ENCODE measurements around the gene HOXB6. TPM values are rescaled to one million over a fixed set of nuclear protein-coding genes. Genes with fewer than 3 reads are reported as not detected.

Gene HOXB6
- total RNA-seq, 1 donor from 2014 or later, result not detected

- no peaks in the 10 kb centered on the region for H3K36me3 ChIP-seq (ENCODE audit: control insufficient read depth in 3 of 3, insufficient read depth in 3 of 3, low read length in 3 of 3)
- H3K9me3 ChIP-seq (ENCODE audit: control insufficient read depth in 3 of 3, low read length in 3 of 3), result no peaks in the 10 kb centered on the region
- no peak overlapping the region for H3K4me3 ChIP-seq (ENCODE audit: low read length in 3 of 3)
- H3K9ac ChIP-seq (ENCODE audit: low read depth in 1 of 3, low read length in 3 of 3), result no peak overlapping the region
- peaks cover 12 to 27% (median 24%) of the 10 kb centered on the region in 3 donors for H3K4me1 ChIP-seq (ENCODE audit: control insufficient read depth in 3 of 3, insufficient read depth in 3 of 3, low read length in 3 of 3)
- H3K27me3 ChIP-seq (ENCODE audit: control insufficient read depth in 3 of 3, insufficient read depth in 3 of 3, low read length in 3 of 3), result peaks cover 93 to 96% (median 93%) of the 10 kb centered on the region in 3 donors
- no peak overlapping the region for H3K27ac ChIP-seq (ENCODE audit: low read depth, low read length)
Measured at GRCh38 chr17:48621410-48622392, 16.9 kb upstream of the HOXB6 start.

GRCh38 chr17:48620461-48621139, 15.8 kb upstream of the HOXB6 start:
- Histone ChIP-seq H3K4me1 (ENCODE audit: control insufficient read depth in 3 of 3, insufficient read depth in 3 of 3, low read length in 3 of 3) (peaks cover 7 to 21% (median 17%) of the 10 kb centered on the region in 3 donors), H3K4me3 (ENCODE audit: low read length in 3 of 3) (no peak overlapping the region), H3K36me3 (ENCODE audit: control insufficient read depth in 3 of 3, insufficient read depth in 3 of 3, low read length in 3 of 3) (no peaks in the 10 kb centered on the region), H3K9ac (ENCODE audit: low read depth in 1 of 3, low read length in 3 of 3) (no peak overlapping the region), H3K27me3 (ENCODE audit: control insufficient read depth in 3 of 3, insufficient read depth in 3 of 3, low read length in 3 of 3) (peaks cover 94 to 97% (median 95%) of the 10 kb centered on the region in 3 donors), H3K9me3 (ENCODE audit: control insufficient read depth in 3 of 3, low read length in 3 of 3) (no peaks in the 10 kb centered on the region), H3K27ac (ENCODE audit: low read depth, low read length) (no peak overlapping the region)

GRCh38 chr17:48619826-48620449, 15.2 kb upstream of the HOXB6 start:
- Histone ChIP-seq H3K27me3 (ENCODE audit: control insufficient read depth in 3 of 3, insufficient read depth in 3 of 3, low read length in 3 of 3) (peaks cover 94 to 97% (median 95%) of the 10 kb centered on the region in 3 donors), H3K4me1 (ENCODE audit: control insufficient read depth in 3 of 3, insufficient read depth in 3 of 3, low read length in 3 of 3) (peaks cover 2 to 15% (median 11%) of the 10 kb centered on the region in 3 donors), H3K9ac (ENCODE audit: low read depth in 1 of 3, low read length in 3 of 3) (no peak overlapping the region), H3K27ac (ENCODE audit: low read depth, low read length) (no peak overlapping the region), H3K9me3 (ENCODE audit: control insufficient read depth in 3 of 3, low read length in 3 of 3) (no peaks in the 10 kb centered on the region), H3K36me3 (ENCODE audit: control insufficient read depth in 3 of 3, insufficient read depth in 3 of 3, low read length in 3 of 3) (no peaks in the 10 kb centered on the region), H3K4me3 (ENCODE audit: low read length in 3 of 3) (no peak overlapping the region)

DNA sequence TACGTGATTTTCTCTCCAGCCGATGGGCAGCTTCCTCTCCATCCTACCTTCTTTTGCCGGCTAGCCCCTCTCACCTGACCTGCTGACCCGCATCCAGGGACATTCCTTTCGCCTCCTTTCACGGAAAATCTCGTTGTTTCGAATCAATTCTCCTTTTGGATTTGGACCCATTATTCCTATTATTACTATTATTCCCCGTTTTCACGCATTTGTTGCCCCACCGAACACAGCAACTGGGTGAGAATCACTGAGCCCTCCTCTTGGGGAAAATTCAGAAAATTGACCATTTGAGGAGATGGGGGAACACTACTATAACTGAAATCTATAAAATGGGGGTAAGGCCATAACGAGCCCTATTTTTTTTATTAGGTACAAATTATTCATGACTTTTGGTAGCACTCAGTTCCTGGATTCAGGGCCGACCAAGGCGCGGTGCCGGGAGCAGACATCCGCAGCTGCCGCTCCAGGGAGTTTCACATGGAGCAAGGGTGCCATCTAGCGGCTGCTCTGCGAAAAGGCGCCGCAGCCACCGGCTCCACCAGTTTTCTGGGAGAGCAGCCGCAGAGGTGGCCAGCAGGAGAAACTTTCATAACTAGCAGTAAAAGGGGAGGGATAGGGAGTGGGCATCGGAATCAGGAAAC, 13.6 kb upstream of the HOXB6 start:
- Histone ChIP-seq H3K36me3 (ENCODE audit: control insufficient read depth in 3 of 3, insufficient read depth in 3 of 3, low read length in 3 of 3) (no peaks in the 10 kb centered on the region), H3K4me1 (ENCODE audit: control insufficient read depth in 3 of 3, insufficient read depth in 3 of 3, low read length in 3 of 3) (peaks cover 0 to 19% (median 12%) of the 10 kb centered on the region in 3 donors), H3K9me3 (ENCODE audit: control insufficient read depth in 3 of 3, low read length in 3 of 3) (no peaks in the 10 kb centered on the region), H3K27me3 (ENCODE audit: control insufficient read depth in 3 of 3, insufficient read depth in 3 of 3, low read length in 3 of 3) (peaks cover 92 to 94% (median 93%) of the 10 kb centered on the region in 3 donors), H3K4me3 (ENCODE audit: low read length in 3 of 3) (no peak overlapping the region), H3K27ac (ENCODE audit: low read depth, low read length) (no peak overlapping the region), H3K9ac (ENCODE audit: low read depth in 1 of 3, low read length in 3 of 3) (no peak overlapping the region)

GRCh38 chr17:48617471-48618255, 12.9 kb upstream of the HOXB6 start:
- H3K27me3 ChIP-seq (ENCODE audit: control insufficient read depth in 3 of 3, insufficient read depth in 3 of 3, low read length in 3 of 3), result peaks cover 91 to 92% (median 91%) of the 10 kb centered on the region in 3 donors
- H3K4me1 ChIP-seq (ENCODE audit: control insufficient read depth in 3 of 3, insufficient read depth in 3 of 3, low read length in 3 of 3), result peaks cover 5 to 21% (median 12%) of the 10 kb centered on the region in 3 donors
- H3K9me3 ChIP-seq (ENCODE audit: control insufficient read depth in 3 of 3, low read length in 3 of 3), result no peaks in the 10 kb centered on the region
- H3K9ac ChIP-seq (ENCODE audit: low read depth in 1 of 3, low read length in 3 of 3), result no peak overlapping the region
- H3K36me3 ChIP-seq (ENCODE audit: control insufficient read depth in 3 of 3, insufficient read depth in 3 of 3, low read length in 3 of 3), result no peaks in the 10 kb centered on the region
- H3K27ac ChIP-seq (ENCODE audit: low read depth, low read length), result no peak overlapping the region
- no peak overlapping the region for H3K4me3 ChIP-seq (ENCODE audit: low read length in 3 of 3)

DNA sequence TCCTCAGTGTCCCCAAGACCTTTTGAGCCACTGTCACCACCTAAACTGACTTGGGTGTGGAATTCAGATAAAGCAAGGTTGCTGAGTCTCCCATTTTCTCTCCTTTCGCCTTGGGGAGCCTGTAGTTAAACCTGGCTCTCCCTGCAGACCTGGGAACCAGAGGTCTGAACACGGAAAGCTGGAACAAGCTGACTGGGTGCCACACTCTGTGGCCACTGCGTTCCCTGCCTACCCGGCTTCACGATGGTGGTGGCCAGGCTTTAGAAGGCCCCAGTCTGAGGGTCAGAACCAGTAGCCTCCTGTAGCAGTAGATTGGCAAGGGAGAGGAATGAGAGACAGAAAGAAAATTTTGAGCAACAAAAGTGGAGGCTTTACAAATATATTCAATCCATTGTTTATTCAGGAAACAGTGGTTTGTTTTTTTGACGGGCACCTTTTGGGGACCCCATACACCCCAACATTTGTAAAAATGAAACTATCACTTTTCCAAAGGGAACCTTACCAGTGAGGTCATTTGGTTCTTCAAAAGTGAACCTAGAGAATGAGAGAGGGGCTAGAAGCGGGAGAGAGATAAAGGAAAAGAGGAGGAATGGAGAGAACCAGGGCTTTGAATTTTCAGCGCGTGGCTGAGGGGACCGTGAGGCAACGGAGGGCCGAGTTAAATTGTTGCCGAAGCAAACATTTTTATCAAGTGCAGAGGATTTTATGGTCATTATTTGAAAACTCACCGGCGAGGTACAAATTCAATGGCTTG, 12.1 kb upstream of the HOXB6 start:
- Histone ChIP-seq H3K27me3 (ENCODE audit: control insufficient read depth in 3 of 3, insufficient read depth in 3 of 3, low read length in 3 of 3) (peaks cover 90 to 91% (median 90%) of the 10 kb centered on the region in 3 donors), H3K27ac (ENCODE audit: low read depth, low read length) (no peak overlapping the region), H3K36me3 (ENCODE audit: control insufficient read depth in 3 of 3, insufficient read depth in 3 of 3, low read length in 3 of 3) (no peaks in the 10 kb centered on the region), H3K4me3 (ENCODE audit: low read length in 3 of 3) (no peak overlapping the region), H3K9ac (ENCODE audit: low read depth in 1 of 3, low read length in 3 of 3) (no peak overlapping the region), H3K9me3 (ENCODE audit: control insufficient read depth in 3 of 3, low read length in 3 of 3) (no peaks in the 10 kb centered on the region), H3K4me1 (ENCODE audit: control insufficient read depth in 3 of 3, insufficient read depth in 3 of 3, low read length in 3 of 3) (peaks cover 8 to 28% (median 12%) of the 10 kb centered on the region in 3 donors)

DNA sequence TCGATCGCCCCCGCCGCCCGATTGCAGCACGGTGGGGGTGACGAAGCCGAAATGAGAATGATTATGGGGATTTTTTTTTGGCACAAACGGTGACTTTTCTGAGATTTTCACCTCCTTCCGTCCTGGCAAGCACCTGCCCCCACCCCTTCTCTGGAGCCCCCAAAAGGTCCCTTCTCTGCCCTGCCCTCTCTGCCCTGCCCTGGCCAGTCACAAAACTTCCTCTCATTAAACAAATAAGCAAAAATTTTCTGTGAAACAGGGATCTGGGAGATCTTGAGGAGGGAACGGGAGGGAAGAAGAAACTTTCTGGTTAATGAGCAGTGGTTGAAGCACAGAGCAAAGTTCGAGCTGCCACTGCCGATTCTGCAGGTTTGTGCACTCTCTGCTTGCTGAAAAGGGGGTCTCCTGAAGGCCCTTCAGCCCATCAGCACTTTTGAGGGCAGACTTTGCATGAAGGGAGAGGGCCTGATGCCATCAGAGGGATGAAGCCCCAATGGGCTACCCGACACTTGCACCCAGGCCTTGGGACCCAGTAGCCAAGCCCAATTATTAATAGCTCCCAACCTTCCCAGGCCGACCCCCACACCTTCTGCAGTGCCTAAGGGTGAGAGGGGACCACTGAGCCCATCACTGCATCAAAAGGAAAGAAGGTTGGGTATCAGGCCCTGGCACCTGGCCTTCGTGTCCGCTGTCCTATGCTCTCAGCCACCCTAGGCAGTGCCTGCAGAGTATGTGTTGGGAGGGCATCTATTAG, 11.4 kb upstream of the HOXB6 start:
- Histone ChIP-seq H3K4me3 (ENCODE audit: low read length in 3 of 3) (no peak overlapping the region), H3K9ac (ENCODE audit: low read depth in 1 of 3, low read length in 3 of 3) (no peak overlapping the region), H3K9me3 (ENCODE audit: control insufficient read depth in 3 of 3, low read length in 3 of 3) (no peaks in the 10 kb centered on the region), H3K4me1 (ENCODE audit: control insufficient read depth in 3 of 3, insufficient read depth in 3 of 3, low read length in 3 of 3) (peaks cover 8 to 32% (median 14%) of the 10 kb centered on the region in 3 donors), H3K27ac (ENCODE audit: low read depth, low read length) (no peak overlapping the region), H3K27me3 (ENCODE audit: control insufficient read depth in 3 of 3, insufficient read depth in 3 of 3, low read length in 3 of 3) (peaks cover 90 to 91% (median 90%) of the 10 kb centered on the region in 3 donors), H3K36me3 (ENCODE audit: control insufficient read depth in 3 of 3, insufficient read depth in 3 of 3, low read length in 3 of 3) (no peaks in the 10 kb centered on the region)
